GM19239 (cell line): Measurements from ENCODE around the gene TREML4.
"Not testable (repeated sequence)": the region's sequence is repeated elsewhere in the genome, so short reads cannot be mapped to it uniquely, and the experiment has no call there.

Experiments
- DNase-seq: peaks from one replicate; pipeline ENCODE4 v3.0.0; 2011; ENCODE audit warnings: low spot score; ENCODE audit not compliant: insufficient read length
- FAIRE-seq: peaks from 2 replicates; lab custom pipeline; 2011; peaks lifted over from hg19 to GRCh38; lab: Jason Lieb, UNC

Gene TREML4

DNA sequence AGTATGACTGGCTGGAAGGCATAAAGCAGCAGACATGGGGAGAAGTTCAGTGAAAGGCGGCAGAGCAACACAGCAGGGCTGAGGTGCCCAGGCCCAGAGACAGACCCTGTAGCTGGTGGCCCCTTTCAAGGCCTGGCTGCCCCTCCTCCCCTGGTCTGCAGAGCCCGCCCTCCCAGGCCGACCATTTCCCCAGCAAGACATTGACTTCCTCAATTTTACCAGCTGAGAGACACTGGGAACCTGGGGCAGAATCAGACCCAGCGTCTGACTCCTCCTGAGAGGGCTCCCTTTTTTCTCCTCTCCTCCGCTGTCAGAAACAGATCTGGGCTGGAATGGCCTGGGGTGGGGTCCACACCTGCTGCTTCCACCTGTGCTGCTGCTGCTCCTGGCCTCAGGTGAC lies at the start of gene TREML4:
Gene TREML4, plus strand, starts transcription at position 254 of the 400 bp plus-strand sequence. Its CDS starts 79 bp downstream, at position 333.
- FAIRE-seq: no peak
- no peak for DNase-seq

DNA sequence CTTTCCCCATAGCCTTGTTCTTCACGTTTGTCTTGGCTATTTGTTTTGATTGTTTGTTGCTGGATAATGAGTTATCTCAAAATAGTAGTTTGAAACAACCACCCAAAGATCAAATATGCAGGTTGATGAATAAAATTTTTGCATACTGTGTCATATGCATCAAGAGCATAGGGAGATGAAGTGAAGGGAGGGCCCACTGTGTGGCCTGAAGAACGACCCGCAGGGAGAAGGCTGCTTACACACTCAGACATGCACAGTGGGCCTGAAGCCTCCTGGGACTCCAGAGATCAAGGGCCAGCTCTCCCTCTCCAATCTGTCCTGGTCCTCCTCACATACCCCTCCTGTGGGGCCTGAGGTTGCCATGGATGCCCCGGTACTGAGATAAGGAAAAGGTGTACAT lies 49.0 kb upstream of the TREML4 start:
- FAIRE-seq: no peak
- DNase-seq: no peak

- no peak for DNase-seq
- no peak for FAIRE-seq
Observed at GRCh38 chr6:41181566-41181965, 46.6 kb upstream of the TREML4 start.

GRCh38 chr6:41182069-41183034 lies 45.8 kb upstream of the TREML4 start:
- DNase-seq (peak; percentile 34), FAIRE-seq (peak; percentile 39)

- DNase-seq: no peak
- FAIRE-seq: no peak
Observed at GRCh38 chr6:41184761-41185160, 43.4 kb upstream of the TREML4 start.

- no peak for DNase-seq
- no peak for FAIRE-seq
Observed at GRCh38 chr6:41186031-41186562, 42.1 kb upstream of the TREML4 start.

DNA sequence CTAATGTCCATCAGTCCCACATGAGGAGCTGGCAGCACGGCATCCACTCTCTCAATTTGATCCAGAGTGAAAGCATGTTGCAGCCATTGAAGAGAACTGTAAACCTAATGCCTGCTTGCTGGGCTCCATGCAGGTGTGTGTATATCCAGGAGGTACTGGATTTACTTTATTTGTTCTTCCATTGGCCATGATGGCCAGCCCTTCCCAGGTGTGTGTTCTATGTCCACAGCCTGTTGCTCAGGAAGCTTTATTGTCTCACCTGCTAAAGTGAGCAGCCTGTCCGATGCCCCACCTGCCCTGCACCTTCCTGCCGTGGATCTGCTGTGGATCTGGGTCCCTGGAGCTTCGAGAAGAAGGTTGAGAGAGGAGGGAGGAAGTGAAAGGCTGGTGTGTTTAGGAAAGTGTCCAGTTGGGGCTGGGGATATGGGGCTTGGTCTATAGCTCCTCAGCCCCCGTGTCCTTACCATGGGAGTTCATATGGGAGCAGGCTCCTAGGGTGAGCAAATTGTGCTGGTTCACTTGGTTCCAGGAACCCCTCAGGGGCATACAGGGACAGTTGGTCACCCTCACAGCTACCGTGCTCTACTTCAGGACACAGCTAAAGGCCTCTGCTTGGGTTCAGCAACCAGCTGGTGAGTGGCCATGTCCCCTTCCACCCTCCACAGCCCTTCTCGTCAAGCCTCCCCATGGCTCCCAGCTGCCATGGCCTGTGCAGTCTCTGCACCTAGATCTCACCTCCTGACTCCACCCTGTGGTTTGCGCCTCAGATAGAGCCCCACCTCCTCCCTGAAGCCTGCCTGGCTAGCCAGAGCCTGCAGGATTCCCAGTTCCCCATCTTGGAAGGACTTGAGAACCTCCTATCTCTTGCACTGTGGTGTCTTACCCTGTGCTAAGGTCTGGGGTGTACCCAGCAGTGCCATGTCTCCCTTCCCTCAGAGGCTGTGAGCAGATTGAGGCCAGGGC lies 39.9 kb upstream of the TREML4 start:
- FAIRE-seq (no peak), DNase-seq (no peak)

- not testable (repeated sequence) for DNase-seq, FAIRE-seq
Observed at GRCh38 chr6:41189046-41189445, 39.1 kb upstream of the TREML4 start.

DNA sequence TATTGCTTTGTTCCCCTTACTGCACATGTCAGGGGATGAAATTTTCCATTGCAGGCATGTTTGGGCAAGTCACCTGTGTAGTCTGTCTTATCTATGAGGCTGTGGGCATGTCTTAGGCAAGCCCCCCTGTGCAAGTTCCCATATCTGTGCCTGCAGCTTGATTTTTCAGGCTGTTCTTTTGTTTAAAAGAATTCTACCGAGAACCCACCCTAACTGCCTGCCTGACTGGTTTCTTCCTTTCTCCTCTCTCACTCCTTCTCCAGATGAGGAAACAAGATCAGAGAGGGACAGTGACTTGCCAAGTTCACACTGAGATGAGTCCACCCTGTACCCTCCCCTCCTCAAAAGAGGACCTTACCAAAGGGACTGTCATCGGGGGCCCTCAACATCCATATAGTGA lies 38.2 kb upstream of the TREML4 start:
- FAIRE-seq (no peak), DNase-seq (no peak)

DNA sequence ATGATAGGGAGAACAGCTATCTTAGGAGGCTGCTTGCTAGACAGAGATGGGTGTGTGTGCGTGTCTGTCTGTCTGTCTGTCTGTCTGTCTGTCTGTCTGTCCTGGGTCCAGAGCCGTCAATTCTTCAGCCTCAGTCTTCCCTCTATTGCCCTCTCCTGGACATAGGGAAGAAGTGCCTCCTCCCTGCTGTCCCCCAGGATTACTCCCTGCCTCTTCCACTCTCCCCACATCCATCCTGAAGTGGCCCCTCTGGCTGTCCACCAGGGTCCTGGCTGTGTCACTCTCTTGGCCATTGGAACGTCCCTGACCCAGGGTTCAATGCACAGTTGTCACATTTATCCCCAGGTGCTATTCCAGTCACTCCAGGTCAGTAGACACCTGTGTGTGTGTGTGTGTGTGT lies 37.4 kb upstream of the TREML4 start:
- DNase-seq (no peak), FAIRE-seq (no peak)

DNA sequence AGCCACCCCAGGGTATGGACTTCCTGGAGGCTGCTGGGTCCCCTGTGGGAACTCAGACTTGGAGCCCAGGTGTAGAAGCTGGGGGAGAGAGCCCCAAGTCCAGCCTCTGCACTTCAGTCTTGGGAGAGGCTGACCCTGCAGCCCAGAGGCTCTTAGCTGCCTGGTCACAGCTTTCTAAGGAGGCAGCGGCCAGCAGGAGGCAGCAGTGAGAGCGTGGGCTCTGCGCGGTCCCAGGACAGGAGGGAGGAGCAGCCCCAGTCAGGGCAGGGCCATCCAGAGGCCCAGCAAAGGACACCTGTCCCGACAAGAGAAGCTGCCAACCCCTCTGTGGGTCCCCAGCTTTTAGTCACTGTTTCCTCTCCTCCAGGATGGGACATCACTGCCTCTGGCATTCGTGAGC lies 36.6 kb upstream of the TREML4 start:
- DNase-seq (no peak), FAIRE-seq (no peak)

DNA sequence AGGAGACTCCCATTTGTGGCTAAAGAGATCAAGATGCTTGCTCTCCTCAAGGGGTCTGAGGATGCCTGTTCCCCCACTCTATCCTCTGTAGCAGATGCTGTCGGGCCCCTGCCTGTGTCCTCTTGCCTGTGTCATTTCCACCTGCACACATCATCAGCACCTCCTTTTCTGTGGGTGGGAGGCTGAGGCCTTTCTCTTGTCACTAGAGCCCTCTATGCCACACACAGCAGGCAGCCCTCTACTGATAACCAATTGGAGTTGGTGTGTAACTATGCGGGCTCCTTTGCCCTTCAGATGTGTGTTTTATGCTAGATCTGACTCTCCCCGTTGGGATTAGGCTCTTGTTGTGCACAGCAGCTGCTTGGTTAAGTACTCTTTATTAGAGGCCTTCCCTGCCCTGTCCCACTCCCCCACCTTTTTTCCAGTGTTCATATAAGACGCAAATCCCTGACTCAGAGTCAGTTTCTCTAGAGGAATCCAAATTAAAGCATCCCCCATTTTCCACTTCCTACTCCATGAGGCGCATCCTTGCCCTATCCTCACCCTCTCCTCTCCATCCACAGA lies 34.9 kb upstream of the TREML4 start:
- DNase-seq (no peak), FAIRE-seq (no peak)

GRCh38 chr6:41193884-41194283 lies 34.3 kb upstream of the TREML4 start:
- DNase-seq (no peak), FAIRE-seq (no peak)

DNA sequence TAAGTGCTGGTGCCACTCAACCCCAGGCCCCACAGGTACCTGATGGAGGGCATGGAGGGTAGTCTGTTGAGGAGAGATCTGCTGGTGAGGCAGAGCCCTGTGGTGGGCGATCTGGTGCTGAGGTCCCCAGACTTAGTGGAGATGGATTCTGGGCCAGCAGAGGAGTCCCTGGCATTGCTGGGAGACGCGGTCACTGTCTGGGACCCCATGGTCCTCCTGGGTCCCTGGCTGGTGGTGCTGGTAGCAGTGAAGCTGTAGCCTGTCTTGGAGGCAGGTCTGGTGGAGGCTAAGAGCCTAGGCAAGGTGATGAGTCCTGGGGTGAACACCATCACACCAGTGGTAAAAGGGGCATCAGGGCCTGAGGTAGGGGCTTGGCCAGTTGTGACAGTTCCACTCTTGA lies 33.8 kb upstream of the TREML4 start:
- no peak for FAIRE-seq

DNA sequence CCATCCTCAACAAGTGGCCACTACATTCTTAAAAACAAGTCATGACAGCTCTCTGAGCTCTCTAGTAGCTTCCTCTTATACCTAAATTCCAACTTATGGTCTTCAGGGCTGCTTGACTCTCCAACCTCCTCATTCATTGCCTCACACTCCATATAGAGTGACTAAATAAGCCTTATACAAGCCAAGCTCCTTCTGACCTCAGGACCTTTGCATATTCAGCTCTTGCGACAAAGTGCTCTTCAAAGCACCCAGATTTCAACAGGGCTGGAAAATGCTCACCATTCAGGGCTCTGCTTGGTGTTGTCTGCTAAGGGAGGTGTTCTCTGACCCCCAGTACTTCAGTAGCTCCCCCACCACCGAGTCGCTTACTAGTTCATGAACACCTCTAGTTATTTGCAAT lies 30.9 kb upstream of the TREML4 start:
- FAIRE-seq: no peak
- DNase-seq: no peak

More for the DNA sequence above, 33.8 kb upstream of the TREML4 start:
- DNase-seq: no peak

DNA sequence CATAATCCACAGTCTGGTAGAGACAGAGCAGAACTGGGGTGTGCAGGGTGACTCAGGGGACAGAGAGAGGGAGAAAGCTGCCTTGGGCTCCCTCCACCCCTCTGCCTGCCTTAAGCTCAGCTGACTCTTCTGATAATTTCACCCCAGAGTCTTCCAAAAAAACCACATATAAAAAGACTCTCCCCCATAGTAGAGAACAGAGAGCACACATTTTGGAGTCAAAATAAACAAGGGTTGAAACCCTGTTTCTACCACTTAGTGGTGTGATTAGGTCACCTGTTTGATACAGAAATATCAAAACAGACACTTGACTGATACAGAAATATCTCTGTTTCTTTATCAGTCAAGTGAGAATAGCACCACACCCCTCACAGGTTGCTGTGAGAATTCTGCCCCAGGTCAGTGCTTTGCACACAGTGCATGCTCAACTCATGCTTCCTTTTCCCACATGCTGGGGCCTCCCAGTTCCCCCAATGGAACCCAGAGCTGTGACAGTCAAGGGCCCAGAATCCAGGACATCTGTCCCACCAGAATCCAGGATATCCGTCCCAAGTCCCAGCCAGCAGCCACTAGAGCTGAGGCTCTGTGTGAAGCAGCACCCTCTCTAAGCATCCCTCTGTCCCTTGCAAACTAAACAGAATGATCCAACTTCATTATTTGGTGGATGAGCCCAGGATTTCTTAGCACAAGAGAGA lies 28.4 kb upstream of the TREML4 start:
- FAIRE-seq: peak; percentile 35
- no peak for DNase-seq

DNA sequence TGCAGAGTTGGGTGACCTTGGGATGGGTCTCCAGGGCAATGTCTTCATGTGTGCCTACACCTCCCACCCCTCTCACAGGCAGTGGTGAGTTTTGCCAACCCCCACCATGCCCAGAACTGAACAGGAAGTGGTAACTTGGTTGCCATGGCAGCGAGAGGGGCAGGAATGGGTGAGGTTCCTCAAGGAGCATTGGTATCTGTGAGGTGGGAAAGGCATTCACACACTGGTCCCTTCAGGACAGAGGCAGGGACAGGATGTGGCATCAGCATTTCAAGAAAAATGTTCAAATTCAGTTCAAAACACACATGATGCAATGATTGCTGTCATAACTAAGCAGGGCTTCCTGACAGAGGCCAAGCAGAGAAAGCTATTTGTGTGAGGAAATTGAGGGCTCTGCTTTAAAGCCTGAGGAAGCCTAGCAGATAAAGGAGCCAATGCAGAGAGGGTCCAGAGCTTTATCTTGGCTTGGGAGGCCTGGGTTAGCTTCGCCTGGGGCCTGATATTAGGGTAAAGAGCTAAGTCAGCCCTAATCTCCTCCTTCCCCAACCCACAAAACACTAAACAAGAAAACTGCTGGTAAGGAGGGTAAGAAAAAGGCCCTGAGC lies 27.8 kb upstream of the TREML4 start:
- DNase-seq: no peak
- peak; percentile 72 for FAIRE-seq

- DNase-seq: no peak
Observed at GRCh38 chr6:41200901-41201763, 27.0 kb upstream of the TREML4 start, which contains the start of gene TREML2. Gene TREML2, minus strand, starts transcription at chr6:41201149. Its CDS starts 141 bp downstream, at chr6:41201008.

More at GRCh38 chr6:41200901-41201763, 27.0 kb upstream of the TREML4 start, which contains the start of gene TREML2:
- FAIRE-seq: peak; percentile 42
